ENCODE data around the gene C6orf136. TPM values are rescaled to one million over a fixed set of nuclear protein-coding genes. Genes with fewer than 3 reads are reported as not detected.

C6orf136 gene
- total and polyA plus RNA-seq, 9 of the 15 experiments (the other 6 are each of a cell fraction or from before 2014, with no cell fraction given) = 14.1 to 63.1 (median 18.4) TPM

GRCh38 chr6:30644769-30645168, 2.2 kb upstream of the C6orf136 start:
- no TSS peak for BruUV-seq (replicated peaks)
- in situ Hi-C loops (cut with MboI) = no loop called here
- 73% methylated on average over 5 of the region's 5 CpGs for WGBS (ENCODE audit: insufficient coverage, low coverage, missing lambda C conversion rate)
- H3K4me3 ChIP-seq = no peak overlapping the region
- no peak overlapping the region for H3K27ac ChIP-seq (ENCODE audit: extremely low read depth, low read depth, low read length)
- no peak overlapping the region for H3K4me2 ChIP-seq (ENCODE audit: insufficient read depth, low read length)
- CTCF ChIA-PET (ENCODE audit: low intra/inter-chr PET ratio) = interaction anchor here (0.6 kb wide), 1 partner anchor 96 kb away, joined by 4 read pairs; no protein-coding TSS in a partner anchor
- no peaks in the 10 kb centered on the region for H3K9me1 ChIP-seq (ENCODE audit: control insufficient read depth, insufficient read depth, low read length)
- intact Hi-C loops (cut with micrococcal nuclease) = no loop called here
- peaks cover 15 to 32% of the 10 kb centered on the region in 2 experiments for H3K4me1 ChIP-seq (replicated peaks in 1 of 2; ENCODE audit: control insufficient read depth in 2 of 2, insufficient read depth in 2 of 2, low read length in 2 of 2)
- DNase-seq (ENCODE audit: extremely low read depth in 1 of 4, low spot score in 3 of 4) (no peak), FAIRE-seq (no peak), ATAC-seq (no peak)
- no peak for TF ChIP-seq ZNF23 (CRISPR knock-in tag; IDR thresholded peaks at IDR 0.05)
- no peak for TF ChIP-seq PRPF4 (IDR thresholded peaks at IDR 0.05; ENCODE audit: insufficient read depth, low read depth, low read length, poor library complexity, severe bottlenecking)
- TF ChIP-seq, protein P1, sequence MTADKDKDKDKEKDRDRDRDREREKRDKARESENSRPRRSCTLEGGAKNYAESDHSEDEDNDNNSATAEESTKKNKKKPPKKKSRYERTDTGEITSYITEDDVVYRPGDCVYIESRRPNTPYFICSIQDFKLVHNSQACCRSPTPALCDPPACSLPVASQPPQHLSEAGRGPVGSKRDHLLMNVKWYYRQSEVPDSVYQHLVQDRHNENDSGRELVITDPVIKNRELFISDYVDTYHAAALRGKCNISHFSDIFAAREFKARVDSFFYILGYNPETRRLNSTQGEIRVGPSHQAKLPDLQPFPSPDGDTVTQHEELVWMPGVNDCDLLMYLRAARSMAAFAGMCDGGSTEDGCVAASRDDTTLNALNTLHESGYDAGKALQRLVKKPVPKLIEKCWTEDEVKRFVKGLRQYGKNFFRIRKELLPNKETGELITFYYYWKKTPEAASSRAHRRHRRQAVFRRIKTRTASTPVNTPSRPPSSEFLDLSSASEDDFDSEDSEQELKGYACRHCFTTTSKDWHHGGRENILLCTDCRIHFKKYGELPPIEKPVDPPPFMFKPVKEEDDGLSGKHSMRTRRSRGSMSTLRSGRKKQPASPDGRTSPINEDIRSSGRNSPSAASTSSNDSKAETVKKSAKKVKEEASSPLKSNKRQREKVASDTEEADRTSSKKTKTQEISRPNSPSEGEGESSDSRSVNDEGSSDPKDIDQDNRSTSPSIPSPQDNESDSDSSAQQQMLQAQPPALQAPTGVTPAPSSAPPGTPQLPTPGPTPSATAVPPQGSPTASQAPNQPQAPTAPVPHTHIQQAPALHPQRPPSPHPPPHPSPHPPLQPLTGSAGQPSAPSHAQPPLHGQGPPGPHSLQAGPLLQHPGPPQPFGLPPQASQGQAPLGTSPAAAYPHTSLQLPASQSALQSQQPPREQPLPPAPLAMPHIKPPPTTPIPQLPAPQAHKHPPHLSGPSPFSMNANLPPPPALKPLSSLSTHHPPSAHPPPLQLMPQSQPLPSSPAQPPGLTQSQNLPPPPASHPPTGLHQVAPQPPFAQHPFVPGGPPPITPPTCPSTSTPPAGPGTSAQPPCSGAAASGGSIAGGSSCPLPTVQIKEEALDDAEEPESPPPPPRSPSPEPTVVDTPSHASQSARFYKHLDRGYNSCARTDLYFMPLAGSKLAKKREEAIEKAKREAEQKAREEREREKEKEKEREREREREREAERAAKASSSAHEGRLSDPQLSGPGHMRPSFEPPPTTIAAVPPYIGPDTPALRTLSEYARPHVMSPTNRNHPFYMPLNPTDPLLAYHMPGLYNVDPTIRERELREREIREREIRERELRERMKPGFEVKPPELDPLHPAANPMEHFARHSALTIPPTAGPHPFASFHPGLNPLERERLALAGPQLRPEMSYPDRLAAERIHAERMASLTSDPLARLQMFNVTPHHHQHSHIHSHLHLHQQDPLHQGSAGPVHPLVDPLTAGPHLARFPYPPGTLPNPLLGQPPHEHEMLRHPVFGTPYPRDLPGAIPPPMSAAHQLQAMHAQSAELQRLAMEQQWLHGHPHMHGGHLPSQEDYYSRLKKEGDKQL (CRISPR knock-in tag; IDR thresholded peaks at IDR 0.05; ENCODE audit: borderline replicate concordance) = no peak
- no peak for TF ChIP-seq ZNF785 (CRISPR knock-in tag; IDR thresholded peaks at IDR 0.05)
- TF ChIP-seq, protein P2, sequence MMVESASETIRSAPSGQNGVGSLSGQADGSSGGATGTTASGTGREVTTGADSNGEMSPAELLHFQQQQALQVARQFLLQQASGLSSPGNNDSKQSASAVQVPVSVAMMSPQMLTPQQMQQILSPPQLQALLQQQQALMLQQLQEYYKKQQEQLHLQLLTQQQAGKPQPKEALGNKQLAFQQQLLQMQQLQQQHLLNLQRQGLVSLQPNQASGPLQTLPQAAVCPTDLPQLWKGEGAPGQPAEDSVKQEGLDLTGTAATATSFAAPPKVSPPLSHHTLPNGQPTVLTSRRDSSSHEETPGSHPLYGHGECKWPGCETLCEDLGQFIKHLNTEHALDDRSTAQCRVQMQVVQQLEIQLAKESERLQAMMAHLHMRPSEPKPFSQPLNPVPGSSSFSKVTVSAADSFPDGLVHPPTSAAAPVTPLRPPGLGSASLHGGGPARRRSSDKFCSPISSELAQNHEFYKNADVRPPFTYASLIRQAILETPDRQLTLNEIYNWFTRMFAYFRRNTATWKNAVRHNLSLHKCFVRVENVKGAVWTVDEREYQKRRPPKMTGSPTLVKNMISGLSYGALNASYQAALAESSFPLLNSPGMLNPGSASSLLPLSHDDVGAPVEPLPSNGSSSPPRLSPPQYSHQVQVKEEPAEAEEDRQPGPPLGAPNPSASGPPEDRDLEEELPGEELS (CRISPR knock-in tag; IDR thresholded peaks at IDR 0.05; ENCODE audit: borderline replicate concordance) = no peak
- TF ChIP-seq ARID3A (IDR thresholded peaks at IDR 0.05; ENCODE audit: borderline replicate concordance, low read depth, low read length) = no peak
- no peaks in the 10 kb centered on the region; the same call in 1 of the 2 replicates for H3K9me3 ChIP-seq (replicated peaks; ENCODE audit: control insufficient read depth, insufficient read depth, low read depth, low read length)
- no peak overlapping the region for H2AFZ ChIP-seq (ENCODE audit: low read depth, low read length)
- peaks cover 43% of the 10 kb centered on the region for H3K79me2 ChIP-seq (ENCODE audit: control insufficient read depth, insufficient read depth, low read length)
- no peaks in the 10 kb centered on the region for H3K27me3 ChIP-seq (ENCODE audit: control insufficient read depth in 2 of 2, insufficient read depth in 2 of 2, low read length in 2 of 2)
- POLR2A ChIA-PET = interaction anchor here (0.5 to 3.9 kb wide), 4 partner anchors 31 to 1750 kb away, joined by 3 to 46 read pairs (median 3); no protein-coding TSS in a partner anchor
- peaks cover 26% of the 10 kb centered on the region for H3K36me3 ChIP-seq (ENCODE audit: control insufficient read depth, insufficient read depth, low read length)
- peak overlapping the region in 1 of 2 experiments; percentile 44; a peak in 1 of 4 replicates for H3K9ac ChIP-seq (ENCODE audit: insufficient read depth in 1 of 2, low read depth in 2 of 2, low read length in 2 of 2)
- H4K20me1 ChIP-seq (replicated peaks; ENCODE audit: control insufficient read depth, insufficient read depth, low read length) = no peaks in the 10 kb centered on the region

All from K562 (cell line).